ENCODE measurements around the gene F9.
"Not testable (repeated sequence)": the region's sequence is repeated elsewhere in the genome, so short reads cannot be mapped to it uniquely, and the experiment has no call there.

F9 gene

DNA sequence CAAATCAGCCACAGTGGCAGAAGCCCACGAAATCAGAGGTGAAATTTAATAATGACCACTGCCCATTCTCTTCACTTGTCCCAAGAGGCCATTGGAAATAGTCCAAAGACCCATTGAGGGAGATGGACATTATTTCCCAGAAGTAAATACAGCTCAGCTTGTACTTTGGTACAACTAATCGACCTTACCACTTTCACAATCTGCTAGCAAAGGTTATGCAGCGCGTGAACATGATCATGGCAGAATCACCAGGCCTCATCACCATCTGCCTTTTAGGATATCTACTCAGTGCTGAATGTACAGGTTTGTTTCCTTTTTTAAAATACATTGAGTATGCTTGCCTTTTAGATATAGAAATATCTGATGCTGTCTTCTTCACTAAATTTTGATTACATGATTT, at the start of gene F9:
F9 (plus strand) TSS at position 190 of the 400 bp plus-strand sequence; CDS start at position 216, 26 bp downstream.
- DNase-seq (ENCODE audit: low read depth) = no peak

DNA sequence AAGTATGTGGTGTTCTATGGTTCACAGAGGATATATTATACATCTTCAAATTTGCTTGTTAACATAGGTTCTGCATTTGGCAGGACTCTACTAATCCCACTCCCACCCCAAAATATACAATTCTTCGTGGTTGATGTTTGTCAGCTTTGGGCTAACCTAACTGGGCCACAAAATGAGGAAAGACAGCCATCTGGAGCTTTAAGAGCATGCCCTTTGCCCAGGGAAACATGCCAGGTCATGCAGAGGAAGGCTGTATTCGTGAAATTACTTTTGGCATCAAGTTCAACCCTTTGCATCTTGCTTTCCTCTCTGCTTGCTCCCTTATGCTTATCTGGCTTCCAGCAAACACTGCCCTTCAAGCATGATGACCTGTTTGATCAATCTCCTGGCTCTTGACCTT, 46.8 kb upstream of the F9 start:
- DNase-seq (ENCODE audit: low read depth) = no peak

DNA sequence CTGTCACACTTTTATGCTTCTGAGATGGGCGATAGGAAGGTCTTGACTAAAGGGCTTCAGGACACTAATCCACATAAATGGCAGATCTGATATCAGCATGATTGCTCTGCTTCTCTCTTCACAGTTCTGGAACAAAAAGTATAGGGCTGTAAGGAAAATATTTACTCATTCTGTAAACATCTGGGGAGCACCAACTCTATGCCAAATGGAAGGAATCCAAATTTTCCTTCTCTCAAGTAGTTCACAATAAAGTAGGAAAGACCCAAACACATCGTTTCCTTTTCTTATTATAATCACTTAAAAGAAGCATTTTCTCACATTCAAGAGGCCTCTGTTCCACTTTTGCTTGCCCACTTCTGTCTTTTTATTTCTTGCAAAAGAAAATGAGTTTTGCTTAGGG, 45.9 kb upstream of the F9 start:
- no peak for DNase-seq (ENCODE audit: low read depth)

DNA sequence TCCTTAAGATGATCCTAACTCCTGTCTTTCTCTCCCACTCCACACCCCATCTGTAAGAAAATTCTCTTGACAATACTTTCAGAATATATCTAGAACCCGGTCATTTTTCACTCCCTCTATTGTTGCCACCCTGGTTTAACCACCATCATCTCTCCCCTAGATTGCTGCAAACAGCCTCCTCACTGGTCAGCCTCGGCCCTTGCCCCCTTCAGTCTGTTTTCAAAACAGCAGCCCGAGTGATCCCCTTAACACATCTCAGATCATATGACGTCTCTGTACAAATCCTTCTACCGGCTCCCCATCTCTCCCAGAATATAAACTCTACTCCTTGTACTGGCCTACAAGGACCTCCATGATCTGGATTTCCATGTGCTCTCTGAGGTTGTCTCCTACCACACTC, 35.2 kb upstream of the F9 start:
- no peak for DNase-seq (ENCODE audit: low read depth)

DNA sequence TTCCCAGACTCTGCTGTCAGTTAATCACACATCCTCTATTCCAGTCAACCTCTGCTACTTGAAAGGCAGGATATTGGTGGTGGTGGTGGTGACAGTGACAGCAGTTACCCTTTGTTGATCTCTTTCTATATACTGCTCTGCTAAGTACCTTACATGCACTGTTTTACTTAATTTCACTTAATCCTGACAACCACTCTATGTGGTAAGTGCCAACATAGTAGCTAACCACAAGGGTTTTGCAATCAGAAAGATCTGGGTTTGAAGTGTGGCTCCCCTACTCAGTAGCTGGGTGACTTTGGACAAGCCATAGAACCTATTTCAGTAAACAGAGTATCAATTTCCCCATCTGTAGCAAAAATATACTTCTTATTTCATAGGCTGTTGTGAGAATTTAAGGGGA, 24.2 kb upstream of the F9 start:
- DNase-seq (ENCODE audit: low read depth) = no peak

DNA sequence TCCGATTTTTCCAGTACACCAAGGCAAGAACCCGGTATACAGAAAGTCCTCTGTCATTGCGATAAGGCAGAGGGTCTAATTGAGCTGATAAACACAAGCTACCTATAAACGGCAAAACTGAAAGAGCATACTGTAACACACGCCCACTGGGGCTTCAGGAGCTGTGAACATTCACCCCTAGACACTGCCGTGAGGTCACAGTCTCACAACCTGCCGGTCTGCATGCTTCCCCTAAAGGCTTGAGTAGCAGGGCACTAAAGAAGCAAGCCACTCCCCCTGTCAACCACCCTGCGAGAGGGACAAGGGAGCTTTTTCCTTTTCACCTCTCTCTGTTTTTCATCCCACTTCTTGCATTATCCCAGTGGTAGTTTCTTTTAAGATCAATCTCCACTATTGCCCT, 22.4 kb upstream of the F9 start:
- DNase-seq (ENCODE audit: low read depth) = no peak

DNA sequence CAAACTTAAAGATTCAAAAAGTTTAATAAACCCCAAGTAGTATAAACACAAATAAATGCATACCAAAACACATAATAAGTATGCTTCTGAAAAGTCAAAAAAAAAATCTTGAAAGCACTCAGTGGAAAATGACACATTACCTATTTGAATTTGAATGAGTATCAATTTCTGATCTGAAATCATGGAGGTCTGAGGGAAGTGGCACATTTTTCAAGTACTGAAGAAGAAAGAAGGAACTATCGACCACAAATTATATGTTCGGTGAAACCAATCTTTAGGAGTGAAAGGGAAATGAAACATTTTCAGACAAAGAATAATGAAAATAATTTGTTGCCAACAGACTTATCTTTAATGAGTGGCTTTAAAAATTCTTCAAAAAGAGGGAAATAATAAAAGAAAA, 12.1 kb upstream of the F9 start:
- DNase-seq (ENCODE audit: low read depth) = no peak

DNA sequence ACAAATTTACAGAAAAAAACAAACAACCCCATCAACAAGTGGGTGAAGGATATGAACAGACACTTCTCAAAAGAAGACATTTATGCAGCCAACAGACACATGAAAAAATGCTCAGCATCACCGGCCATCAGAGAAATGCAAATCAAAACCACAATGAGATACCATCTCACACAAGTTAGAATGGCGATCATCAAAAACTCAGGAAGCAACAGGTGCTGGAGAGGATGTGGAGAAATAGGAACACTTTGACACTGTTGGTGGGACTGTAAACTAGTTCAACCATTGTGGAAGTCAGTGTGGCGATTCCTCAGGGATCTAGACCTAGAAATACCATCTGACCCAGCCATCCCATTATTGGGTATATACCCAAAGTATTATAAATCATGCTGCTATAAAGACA, 1.7 kb upstream of the F9 start:
- DNase-seq (ENCODE audit: low read depth) = not testable (repeated sequence)

DNA sequence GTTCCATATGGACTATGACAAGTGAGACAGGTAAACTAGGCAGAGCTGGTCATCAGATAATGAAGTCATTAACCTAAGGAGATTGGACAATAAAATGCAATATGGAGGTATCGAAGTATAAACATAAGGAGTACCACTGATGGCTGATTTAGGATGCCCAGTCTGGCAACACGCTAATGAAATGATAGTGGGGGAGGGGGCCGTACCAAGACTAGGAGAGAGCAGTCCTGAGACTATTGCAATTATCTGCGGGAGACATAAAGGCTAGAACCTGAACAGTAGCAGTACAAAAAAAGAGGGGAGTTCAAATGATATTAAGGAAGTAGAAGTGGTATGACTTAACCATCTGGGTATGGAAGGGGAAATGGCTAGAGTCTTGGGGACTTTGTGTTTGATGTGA, 2.3 kb downstream of the F9 start:
- DNase-seq (ENCODE audit: low read depth) = no peak

DNA sequence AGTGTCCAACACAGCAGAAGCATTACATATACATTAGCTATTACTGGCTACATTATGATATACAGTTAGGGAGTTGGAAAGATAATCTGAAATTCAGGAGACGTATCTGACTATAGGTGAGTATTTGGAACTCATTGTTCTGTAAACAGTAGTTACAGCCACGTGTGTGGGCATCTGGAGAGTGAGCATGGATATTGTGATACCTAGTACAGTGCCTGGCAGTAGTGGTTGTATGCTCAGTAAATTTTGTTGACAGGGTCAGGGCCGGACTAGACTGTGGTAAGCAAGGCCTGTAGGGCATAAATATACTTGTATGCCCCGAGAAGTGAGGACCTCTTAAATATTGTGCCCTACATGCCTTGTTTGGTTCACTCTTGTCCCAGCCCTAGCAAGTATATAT, 2.9 kb downstream of the F9 start:
- no peak for DNase-seq (ENCODE audit: low read depth)

DNA sequence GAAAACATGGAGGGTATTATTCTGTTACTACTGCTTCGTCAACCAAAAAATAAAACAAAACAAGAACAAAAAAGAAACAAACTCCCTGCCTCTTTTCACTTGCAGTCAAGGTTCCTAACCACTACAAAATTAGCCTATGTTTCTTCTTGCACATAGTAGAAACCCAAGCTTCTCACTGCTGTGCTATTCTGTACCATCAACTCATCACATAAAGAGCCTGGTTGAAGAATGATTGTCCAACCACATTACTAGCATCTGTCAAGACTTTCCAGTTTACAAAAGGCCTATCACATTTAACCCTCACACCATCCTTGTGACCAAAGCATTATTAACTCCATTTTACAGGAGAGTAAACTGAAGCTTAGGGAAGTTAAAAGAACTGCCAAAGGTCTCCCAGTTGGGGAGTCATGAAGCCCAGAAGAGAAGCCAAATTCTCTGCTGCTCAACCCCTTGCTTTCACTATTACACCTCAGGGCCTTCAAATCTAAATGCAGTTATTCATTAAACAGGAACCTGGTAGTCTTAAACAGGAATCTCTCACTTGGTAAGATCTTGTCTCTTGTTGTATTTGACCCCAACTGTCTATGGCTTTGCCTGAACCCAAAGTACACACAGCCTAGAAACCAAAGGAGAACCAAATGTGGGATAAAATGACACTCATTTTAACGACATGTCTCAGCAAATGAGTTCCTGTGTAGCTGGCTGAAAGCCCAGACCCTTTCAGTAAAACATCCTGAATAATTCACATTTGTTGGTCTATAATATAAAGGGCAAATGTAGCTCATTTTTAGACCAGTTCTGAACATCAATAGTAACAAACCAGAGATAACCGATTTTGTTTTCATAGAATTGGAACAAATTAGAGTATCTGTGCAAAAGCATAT, 8.6 kb downstream of the F9 start:
- no peak for DNase-seq (ENCODE audit: low read depth)

DNA sequence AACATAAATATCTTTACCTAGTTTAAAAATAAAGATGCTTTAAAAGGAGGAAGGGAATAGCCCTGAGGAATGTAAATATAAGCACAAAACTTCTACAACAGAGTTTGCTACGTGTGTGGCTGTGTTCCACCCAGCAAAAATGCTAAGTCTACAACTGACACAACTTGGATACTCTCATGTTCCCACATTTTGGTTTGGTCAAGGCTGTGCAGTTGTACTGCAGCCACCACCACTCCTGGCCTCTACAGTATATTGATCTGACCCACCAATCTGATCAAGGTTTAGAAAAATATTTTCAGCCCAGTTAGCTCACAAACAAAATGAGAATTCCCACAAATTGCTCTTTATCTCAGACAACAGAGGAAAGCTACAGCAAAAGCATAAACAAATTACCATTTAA, 12.1 kb downstream of the F9 start:
- no peak for DNase-seq (ENCODE audit: low read depth)

DNA sequence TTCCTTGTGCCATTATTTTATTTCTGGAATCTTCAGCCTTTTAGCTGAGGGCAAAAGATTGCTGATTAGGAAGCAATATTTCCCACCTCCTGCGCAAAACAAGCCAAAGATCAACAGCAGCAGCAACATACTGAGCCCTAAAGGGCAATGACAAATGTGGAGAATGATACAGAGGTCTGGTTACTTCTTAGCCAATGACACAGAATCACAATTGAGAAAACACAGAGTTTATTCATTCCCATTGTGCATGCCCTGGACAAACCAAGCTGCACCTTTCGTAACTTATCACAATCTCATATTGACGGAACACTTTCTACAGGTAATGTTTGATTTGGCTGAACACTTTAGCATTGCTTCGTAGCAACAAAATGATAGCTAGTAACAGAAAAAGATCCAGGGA, 13.4 kb downstream of the F9 start:
- no peak for DNase-seq (ENCODE audit: low read depth)

DNA sequence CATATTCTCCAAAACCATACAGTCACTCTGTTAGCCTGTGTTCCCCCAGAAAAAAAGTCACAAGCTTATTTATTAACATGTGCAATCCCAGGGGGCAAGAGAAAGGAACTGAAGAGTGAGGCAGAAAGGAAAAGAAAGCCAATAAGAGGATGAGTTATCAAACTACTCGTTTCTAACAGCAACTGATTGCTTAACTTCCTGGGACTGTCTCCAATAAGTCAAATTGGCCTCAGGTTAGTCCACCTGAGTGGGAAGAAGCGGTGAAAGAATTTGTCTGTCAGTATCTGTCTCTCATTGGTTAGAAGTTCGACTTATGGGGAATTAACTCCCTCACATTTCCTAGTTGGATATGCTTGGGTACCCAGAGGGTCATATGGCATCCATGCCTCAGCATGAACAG, 14.1 kb downstream of the F9 start:
- no peak for DNase-seq (ENCODE audit: low read depth)

DNA sequence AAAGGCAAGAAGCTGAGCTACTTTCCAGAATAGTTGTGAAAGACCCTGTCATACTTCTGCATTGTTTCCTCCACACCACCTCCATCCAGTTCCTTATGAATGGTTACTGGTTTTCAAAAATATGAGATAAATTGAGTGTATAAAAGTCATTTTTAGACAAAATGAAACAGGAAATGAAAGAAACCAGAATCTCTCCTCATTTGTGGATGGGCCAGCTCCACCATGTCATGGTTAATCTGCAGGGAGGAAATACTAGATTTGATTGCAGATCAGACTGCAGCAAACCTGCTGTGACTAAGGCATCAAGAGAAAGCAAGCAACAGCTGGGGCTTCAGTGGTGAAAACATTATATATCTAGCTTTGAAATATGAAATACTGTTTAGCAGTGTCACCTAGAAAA, 23.8 kb downstream of the F9 start:
- no peak for DNase-seq (ENCODE audit: low read depth)

DNA sequence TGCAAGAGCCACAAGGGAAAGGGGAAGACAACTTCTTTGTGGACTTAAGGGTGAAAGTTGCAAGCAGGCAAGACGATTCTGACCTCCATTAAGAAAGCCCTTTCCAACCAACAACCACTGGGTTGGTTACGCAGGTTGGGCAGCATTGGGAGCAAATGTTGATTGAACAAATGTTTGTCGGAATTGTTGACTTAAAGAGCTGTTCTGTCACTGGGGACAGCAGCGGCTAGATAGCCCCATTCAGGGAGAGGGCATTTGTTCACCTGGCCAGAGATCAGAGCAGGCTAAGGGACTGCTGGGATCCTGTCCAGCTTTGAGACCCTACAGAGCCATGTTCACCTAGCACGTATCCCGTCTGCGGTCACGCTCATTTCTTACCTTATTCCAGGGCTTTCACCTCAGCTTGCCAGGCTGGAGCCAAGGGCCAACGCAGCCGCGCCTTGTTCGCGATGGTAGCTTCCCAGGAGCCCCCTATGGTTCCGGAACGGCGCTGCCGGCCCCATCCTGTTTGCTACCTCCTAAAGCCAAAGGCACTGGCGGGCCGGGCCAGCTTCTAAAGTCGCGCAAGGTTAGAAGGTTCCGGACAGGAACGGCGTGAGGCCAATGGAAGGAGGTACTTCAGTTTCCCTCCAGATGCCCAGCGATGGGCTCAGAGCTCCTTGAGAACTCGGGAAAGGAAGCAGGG, 24.6 kb downstream of the F9 start:
- no peak for DNase-seq (ENCODE audit: low read depth)

DNA sequence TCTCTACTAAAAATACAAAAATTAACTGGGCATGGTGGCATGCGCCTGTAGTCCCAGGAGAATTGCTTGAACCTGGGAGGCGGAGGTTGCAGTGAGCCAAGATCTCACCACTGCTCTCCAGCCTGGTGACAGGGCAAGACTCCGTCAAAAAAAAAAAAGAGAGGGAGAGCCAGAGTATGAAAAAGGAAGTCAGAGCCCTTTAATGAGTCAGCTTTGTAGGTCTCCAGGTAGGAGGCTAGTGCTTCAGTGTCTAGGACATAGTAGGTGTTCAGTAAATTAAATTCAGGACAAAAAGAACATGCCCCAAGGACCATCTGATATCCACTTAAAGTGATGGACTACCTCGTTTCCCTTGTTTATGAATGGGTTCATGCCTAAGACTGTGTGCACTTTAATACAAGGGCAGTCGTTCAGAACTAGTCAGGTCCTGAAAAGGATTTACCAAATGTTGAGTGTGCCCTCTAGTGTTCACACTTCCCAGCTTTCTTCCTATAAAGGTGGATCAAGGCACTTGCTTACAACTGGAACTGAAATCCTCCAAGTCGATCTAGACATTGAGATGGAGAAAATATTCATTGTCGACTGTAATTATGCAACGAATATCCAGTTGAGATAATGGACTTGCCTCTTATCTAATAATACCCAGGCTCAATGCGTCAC, 29.0 kb downstream of the F9 start:
- DNase-seq (ENCODE audit: low read depth) = no peak

DNA sequence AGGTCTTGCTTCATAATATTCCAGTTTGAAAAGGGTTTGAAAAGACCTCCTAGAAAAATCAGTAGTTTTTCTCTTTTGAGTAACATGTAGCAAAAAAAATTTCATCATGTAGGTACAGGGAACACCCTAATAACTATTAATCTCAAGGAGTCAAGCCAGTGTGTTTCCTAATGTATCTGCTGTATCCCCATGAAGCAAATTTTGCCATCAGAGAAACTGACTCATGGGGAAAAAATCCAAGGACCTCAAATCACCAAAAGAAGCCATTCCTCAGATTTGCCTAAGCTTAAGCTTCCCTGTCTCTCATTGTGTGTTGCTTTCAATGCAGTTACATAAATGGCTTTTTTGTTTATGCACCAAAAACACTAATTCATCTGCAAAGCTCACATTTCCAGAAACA, 29.7 kb downstream of the F9 start:
- DNase-seq (ENCODE audit: low read depth) = no peak

DNA sequence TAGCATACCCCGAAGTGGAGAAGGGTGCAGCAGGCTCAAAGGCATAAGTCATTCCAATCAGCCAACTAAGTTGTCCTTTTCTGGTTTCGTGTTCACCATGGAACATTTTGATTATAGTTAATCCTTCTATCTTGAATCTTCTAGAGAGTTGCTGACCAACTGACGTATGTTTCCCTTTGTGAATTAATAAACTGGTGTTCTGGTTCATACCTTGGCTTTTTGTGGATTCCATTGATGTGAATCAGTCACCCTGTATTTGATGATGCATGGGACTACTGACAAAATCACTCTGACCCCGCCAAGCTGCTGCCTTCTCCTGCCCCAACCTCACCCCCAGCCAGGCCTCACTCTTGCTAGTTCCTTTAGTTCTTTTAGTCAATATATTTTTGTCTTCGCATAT, 32.7 kb downstream of the F9 start:
- no peak for DNase-seq (ENCODE audit: low read depth)

DNA sequence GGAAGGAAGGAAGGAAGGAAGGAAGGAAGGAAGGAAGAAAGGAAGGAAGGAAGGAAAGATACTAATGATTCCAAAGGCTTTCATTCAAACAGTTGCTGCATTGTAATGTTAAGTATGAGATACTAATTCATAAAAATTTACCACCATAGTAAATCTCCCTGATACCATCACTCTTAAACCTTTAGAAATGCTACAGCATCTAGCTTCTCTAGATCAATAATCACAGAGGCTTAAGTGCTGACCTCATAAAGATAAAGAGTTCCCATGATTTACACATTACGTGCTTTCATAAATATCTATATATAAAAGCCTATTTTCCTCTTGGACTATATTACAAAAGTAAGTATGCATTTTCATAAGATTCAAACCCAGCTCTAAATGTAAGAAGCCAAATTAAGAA, 36.4 kb downstream of the F9 start:
- DNase-seq (ENCODE audit: low read depth) = no peak

DNA sequence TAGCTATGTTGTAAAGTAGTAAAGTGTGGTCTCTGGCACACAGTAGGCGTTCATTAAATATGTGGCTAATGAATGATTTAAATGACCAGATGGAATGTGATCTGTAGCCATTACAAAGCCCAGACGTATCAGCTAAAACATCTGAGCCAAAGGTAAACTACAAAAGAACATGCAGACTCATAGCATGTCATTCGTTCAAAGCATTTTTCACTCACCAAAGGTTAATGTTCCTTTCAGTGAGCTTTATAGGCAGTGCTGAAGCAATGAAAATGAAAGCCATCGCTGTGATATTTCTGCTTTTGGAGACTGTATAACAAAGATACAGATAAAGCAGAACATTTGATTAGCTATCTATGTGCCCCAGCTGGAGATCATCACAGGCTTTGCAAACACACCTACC, 50.5 kb downstream of the F9 start:
- no peak for DNase-seq (ENCODE audit: low read depth)

DNA sequence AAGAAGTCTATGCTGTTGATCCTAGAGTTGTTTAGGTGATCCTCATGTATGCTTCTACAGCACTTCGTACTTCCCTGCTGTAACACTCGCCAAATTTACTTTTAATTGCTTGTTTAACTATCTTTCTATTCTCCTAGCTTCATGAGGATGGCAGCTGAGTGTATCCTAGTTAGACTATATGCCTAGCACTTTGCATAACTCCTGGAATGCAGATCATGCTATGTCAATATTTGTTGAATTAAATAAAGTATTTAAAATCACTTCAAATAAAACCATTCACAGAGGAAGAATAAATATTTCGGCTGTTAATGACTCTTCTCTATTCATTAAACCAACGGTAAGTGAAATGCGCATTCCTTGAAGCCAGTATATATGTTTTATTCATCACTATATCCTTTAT, 55.1 kb downstream of the F9 start:
- no peak for DNase-seq (ENCODE audit: low read depth)

DNA sequence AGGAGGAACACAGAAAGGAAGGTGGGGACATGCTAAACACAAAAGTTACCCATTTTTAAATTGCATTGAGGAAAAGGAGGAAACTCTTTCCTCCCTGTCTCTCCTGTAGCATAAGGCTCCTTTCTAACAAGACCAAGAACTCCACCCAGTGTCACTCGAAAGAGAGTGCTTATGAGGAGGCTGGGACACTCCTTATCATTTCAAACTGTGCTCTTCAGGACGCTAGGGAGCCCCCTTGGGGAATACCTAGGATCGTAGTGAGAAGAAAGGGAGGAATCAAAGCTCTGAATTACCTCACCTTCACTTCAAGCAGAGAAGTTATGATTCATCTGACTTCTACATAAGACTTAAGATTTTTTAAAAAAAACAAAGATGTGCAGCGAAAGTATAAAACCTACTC, 65.5 kb downstream of the F9 start:
- no peak for DNase-seq (ENCODE audit: low read depth)
